Left ventricle myocardium inferior (tissue), 1 donor: ENCODE data around the gene CCR5AS.

ENCODE experiments used
- DNase-seq: peaks from one replicate; pipeline ENCODE4 v3.0.0-alpha.2; 2020
- H3K27ac ChIP-seq: fragments of 200-600 bp; replicated peaks from 2 replicates; pipeline ENCODE4 v1.8.0; 2021
- H3K27me3 ChIP-seq: fragments of 200-600 bp; 2 replicates; pipeline ENCODE4 v1.8.0; 2021; ENCODE audit warnings: low read depth
- H3K36me3 ChIP-seq: fragments of 200-600 bp; 2 replicates; pipeline ENCODE4 v1.8.0; 2021
- H3K4me1 ChIP-seq: fragments of 200-600 bp; 2 replicates; pipeline ENCODE4 v1.8.0; 2021
- H3K4me3 ChIP-seq: fragments of 200-600 bp; 2 replicates; pipeline ENCODE4 v1.8.0; 2021; ENCODE audit warnings: mild to moderate bottlenecking, moderate library complexity
- H3K9me3 ChIP-seq: fragments of 200-600 bp; replicated peaks from 2 replicates; pipeline ENCODE4 v1.8.0; 2021
- CTCF ChIP-seq: fragments of 200-600 bp; IDR thresholded peaks from 2 replicates; pipeline ENCODE4 v1.8.0; 2021; ENCODE audit warnings: antibody characterized with exemption, mild to moderate bottlenecking, borderline replicate concordance
- intact Hi-C: fragments of 100-400 bp; cut with micrococcal nuclease; formaldehyde crosslinking; loops from one replicate; pipeline ENCODE4 v1.11.0; 2022
- donor health status: DM: no; HTN: yes; CAD: no; lungs with severe emphysema.

Gene CCR5AS

GRCh38 chr3:46410669-46411068 lies 3.8 kb upstream of the CCR5AS start:
- intact Hi-C loops = no loop called here
- H3K27me3 ChIP-seq = no peaks in the 10 kb centered on the region
- H3K27ac ChIP-seq = peak overlapping the region; percentile 16
- H3K4me3 ChIP-seq = no peak overlapping the region
- no peaks in the 10 kb centered on the region for H3K9me3 ChIP-seq
- H3K4me1 ChIP-seq = peaks cover 96% of the 10 kb centered on the region
- no peaks in the 10 kb centered on the region for H3K36me3 ChIP-seq
- no peak for TF ChIP-seq CTCF
- no peak for DNase-seq

DNA sequence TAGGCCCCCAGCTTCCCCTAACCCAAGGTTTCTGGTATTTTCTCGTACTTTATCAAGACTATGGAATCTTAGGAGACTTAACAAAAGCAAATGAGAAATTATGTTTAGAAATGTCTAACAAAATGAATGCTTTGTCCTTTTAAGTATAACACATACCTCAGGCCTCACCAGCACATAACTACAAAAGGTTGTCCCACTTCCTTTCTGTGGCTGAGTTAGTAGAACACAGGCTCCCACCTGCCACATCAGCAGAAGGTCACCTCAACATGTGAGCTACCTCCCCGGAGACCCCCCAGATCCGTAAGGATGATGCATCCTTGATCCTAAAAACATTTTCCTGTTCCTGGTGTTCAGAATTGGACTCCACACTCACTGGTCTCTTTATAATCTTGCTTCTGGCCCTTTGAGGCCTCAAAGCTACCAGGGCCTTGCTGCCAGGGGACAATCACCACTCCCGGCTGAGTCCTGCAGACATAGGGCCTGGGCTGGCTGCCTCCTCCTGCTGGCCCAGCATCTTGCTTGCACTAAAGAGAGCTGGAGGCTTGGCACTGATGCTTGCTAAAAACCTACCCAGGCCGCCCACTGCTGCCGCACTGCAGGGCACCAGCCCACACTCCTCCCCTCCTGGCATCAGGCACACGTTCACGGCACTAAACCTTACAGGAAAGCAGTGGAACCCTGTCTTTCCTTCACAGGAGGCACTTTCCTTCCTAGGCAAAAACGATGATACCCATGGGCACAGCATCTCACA lies 3.0 kb upstream of the CCR5AS start:
- Histone ChIP-seq H3K9me3 (no peaks in the 10 kb centered on the region), H3K4me1 (peaks cover 96% of the 10 kb centered on the region), H3K27me3 (no peaks in the 10 kb centered on the region), H3K27ac (peak overlapping the region; percentile 16), H3K4me3 (no peak overlapping the region), H3K36me3 (no peaks in the 10 kb centered on the region)
- intact Hi-C loops = no loop called here
- TF ChIP-seq CTCF = peak; percentile 15
- no peak for DNase-seq

GRCh38 chr3:46408853-46409252 lies 2.0 kb upstream of the CCR5AS start:
- H3K4me1 ChIP-seq = peaks cover 93% of the 10 kb centered on the region
- no peak overlapping the region for H3K4me3 ChIP-seq
- intact Hi-C loops = no loop called here
- DNase-seq = no peak
- no peaks in the 10 kb centered on the region for H3K9me3 ChIP-seq
- no peak overlapping the region for H3K27ac ChIP-seq
- no peak for TF ChIP-seq CTCF
- no peaks in the 10 kb centered on the region for H3K27me3 ChIP-seq
- H3K36me3 ChIP-seq = no peaks in the 10 kb centered on the region

GRCh38 chr3:46407970-46408369 lies 1.1 kb upstream of the CCR5AS start:
- Histone ChIP-seq H3K36me3 (no peaks in the 10 kb centered on the region), H3K4me3 (peak overlapping the region; percentile 60), H3K9me3 (no peaks in the 10 kb centered on the region), H3K4me1 (peaks cover 84% of the 10 kb centered on the region), H3K27me3 (no peaks in the 10 kb centered on the region), H3K27ac (peak overlapping the region; percentile 84)
- intact Hi-C loops = no loop called here
- TF ChIP-seq CTCF = no peak
- DNase-seq = no peak

GRCh38 chr3:46406443-46406787 lies 451 bp downstream of the CCR5AS start:
- Histone ChIP-seq H3K4me3 (peak overlapping the region; percentile 60), H3K27me3 (no peaks in the 10 kb centered on the region), H3K9me3 (no peaks in the 10 kb centered on the region), H3K36me3 (no peaks in the 10 kb centered on the region), H3K4me1 (peaks cover 69% of the 10 kb centered on the region), H3K27ac (peak overlapping the region; percentile 84)
- no peak for DNase-seq
- intact Hi-C loops = no loop called here
- TF ChIP-seq CTCF = no peak
